ENCODE measurements around the gene SUGP2. TPM values are rescaled to one million over a fixed set of nuclear protein-coding genes. Genes with fewer than 3 reads are reported as not detected.

SUGP2 gene
- total and polyA plus RNA-seq, 9 of the 15 experiments (the other 6 are each of a cell fraction or from before 2014, with no cell fraction given), result 13.1 to 101 (median 63.1) TPM

- TF ChIP-seq PYGO2 (tag; IDR thresholded peaks at IDR 0.05), result no peak
- TF ChIP-seq, protein P1, sequence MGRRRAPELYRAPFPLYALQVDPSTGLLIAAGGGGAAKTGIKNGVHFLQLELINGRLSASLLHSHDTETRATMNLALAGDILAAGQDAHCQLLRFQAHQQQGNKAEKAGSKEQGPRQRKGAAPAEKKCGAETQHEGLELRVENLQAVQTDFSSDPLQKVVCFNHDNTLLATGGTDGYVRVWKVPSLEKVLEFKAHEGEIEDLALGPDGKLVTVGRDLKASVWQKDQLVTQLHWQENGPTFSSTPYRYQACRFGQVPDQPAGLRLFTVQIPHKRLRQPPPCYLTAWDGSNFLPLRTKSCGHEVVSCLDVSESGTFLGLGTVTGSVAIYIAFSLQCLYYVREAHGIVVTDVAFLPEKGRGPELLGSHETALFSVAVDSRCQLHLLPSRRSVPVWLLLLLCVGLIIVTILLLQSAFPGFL (CRISPR knock-in tag; IDR thresholded peaks at IDR 0.05), result no peak
- no peak for TF ChIP-seq ZNF133 (CRISPR knock-in tag; IDR thresholded peaks at IDR 0.05)
- peak; percentile 79 for TF ChIP-seq ATF7 (IDR thresholded peaks at IDR 0.05)
- TF ChIP-seq RBFOX2 (IDR thresholded peaks at IDR 0.05; ENCODE audit: low read depth, low read length), result peak; percentile 86
- TF ChIP-seq, protein P2, sequence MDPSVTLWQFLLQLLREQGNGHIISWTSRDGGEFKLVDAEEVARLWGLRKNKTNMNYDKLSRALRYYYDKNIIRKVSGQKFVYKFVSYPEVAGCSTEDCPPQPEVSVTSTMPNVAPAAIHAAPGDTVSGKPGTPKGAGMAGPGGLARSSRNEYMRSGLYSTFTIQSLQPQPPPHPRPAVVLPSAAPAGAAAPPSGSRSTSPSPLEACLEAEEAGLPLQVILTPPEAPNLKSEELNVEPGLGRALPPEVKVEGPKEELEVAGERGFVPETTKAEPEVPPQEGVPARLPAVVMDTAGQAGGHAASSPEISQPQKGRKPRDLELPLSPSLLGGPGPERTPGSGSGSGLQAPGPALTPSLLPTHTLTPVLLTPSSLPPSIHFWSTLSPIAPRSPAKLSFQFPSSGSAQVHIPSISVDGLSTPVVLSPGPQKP (CRISPR knock-in tag; IDR thresholded peaks at IDR 0.05), result no peak
- TF ChIP-seq RB1 (IDR thresholded peaks at IDR 0.05; ENCODE audit: low read depth), result peak; percentile 87
- no peak for TF ChIP-seq STAT6 (CRISPR knock-in tag; IDR thresholded peaks at IDR 0.05)
- no peak for TF ChIP-seq DACH1 (IDR thresholded peaks at IDR 0.05; ENCODE audit: partially characterized antibody)
- no peak for TF ChIP-seq XRCC4 (IDR thresholded peaks at IDR 0.05; ENCODE audit: extremely low read depth, insufficient read depth, insufficient read length)
- no peak for TF ChIP-seq ZBTB43 (CRISPR knock-in tag; IDR thresholded peaks at IDR 0.05)
- TF ChIP-seq ZNF143 (CRISPR knock-in tag; IDR thresholded peaks at IDR 0.05), result no peak
- TF ChIP-seq RHOXF2B (CRISPR knock-in tag; conservative IDR thresholded peaks at IDR 0.05), result no peak
- TF ChIP-seq KLF10 (CRISPR knock-in tag; IDR thresholded peaks at IDR 0.05), result no peak
- TF ChIP-seq, protein P3, sequence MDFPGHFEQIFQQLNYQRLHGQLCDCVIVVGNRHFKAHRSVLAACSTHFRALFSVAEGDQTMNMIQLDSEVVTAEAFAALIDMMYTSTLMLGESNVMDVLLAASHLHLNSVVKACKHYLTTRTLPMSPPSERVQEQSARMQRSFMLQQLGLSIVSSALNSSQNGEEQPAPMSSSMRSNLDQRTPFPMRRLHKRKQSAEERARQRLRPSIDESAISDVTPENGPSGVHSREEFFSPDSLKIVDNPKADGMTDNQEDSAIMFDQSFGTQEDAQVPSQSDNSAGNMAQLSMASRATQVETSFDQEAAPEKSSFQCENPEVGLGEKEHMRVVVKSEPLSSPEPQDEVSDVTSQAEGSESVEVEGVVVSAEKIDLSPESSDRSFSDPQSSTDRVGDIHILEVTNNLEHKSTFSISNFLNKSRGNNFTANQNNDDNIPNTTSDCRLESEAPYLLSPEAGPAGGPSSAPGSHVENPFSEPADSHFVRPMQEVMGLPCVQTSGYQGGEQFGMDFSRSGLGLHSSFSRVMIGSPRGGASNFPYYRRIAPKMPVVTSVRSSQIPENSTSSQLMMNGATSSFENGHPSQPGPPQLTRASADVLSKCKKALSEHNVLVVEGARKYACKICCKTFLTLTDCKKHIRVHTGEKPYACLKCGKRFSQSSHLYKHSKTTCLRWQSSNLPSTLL (IDR thresholded peaks at IDR 0.05), result no peak
- TF ChIP-seq NFXL1 (CRISPR knock-in tag; IDR thresholded peaks at IDR 0.05), result no peak
- no peak for TF ChIP-seq SMAD2 (IDR thresholded peaks at IDR 0.05; ENCODE audit: low read depth, low read length)
- peak; percentile 24 for TF ChIP-seq MEIS2 (IDR thresholded peaks at IDR 0.05; ENCODE audit: partially characterized antibody)
- peak; percentile 72 for TF ChIP-seq POLR2B (IDR thresholded peaks at IDR 0.05; ENCODE audit: low read depth, partially characterized antibody)
Observed at GRCh38 chr19:19063183-19064097, 30.1 kb upstream of the SUGP2 start, which contains the start of gene SLC25A42 (continued).

Measured in K562 (cell line).